ENCODE measurements around the gene CAMK2B. TPM values are rescaled to one million over a fixed set of nuclear protein-coding genes. Genes with fewer than 3 reads are reported as not detected.

The CAMK2B gene
- total and polyA plus RNA-seq, 2 of the 13 experiments (the other 11 are each of a cell fraction or from before 2014, with no cell fraction given): 0.27 to 0.48 TPM

DNA sequence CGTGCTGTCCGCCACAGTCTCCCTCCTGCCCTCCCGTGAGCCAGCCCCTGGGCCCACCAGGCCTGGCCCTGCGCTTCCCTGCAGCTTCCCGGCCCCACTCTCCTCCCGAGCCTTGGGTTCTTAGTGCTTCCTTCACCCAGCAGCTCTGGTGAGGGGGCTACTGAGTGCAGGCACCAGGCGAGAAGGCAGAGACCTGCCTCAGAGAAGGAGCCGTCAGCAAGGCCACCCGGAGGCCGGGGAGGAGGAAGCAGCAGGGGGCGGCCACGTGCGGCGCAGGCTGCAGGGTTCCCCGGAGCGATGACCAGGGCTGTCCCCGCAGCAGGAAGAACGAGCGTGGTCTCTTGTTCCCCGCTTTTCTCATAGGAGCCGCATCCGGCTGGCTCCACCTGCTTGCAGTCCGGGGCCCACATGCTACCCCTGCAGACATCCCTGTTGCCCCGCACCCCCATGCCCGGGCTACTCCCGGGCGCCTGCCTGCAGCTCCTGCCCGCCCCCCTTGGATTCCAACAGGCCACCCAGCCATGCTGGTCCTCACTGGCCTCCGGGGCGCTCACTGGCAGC is 104.1 kb downstream of the CAMK2B start (continued):
- no peak for TF ChIP-seq ZNF720 (CRISPR knock-in tag; IDR thresholded peaks at IDR 0.05)
- TF ChIP-seq ZNF576 (CRISPR knock-in tag; IDR thresholded peaks at IDR 0.05): no peak
- no peak for TF ChIP-seq PRDM10 (CRISPR knock-in tag; IDR thresholded peaks at IDR 0.05; ENCODE audit: low read depth)
- TF ChIP-seq ZNF782 (CRISPR knock-in tag; IDR thresholded peaks at IDR 0.05; ENCODE audit: borderline replicate concordance): peak; percentile 86; the same call in 1 of the 2 replicates
- no peak for TF ChIP-seq ZKSCAN1 (IDR thresholded peaks at IDR 0.05; ENCODE audit: low read length)
- TF ChIP-seq ARNT (IDR thresholded peaks at IDR 0.05): no peak
- TF ChIP-seq FOSL1 (CRISPR knock-in tag; IDR thresholded peaks at IDR 0.05; ENCODE audit: borderline replicate concordance): no peak
- no peak for TF ChIP-seq CAMTA2 (CRISPR knock-in tag; IDR thresholded peaks at IDR 0.05; ENCODE audit: borderline replicate concordance)
- TF ChIP-seq TBP (CRISPR knock-in tag; IDR thresholded peaks at IDR 0.05): no peak
- TF ChIP-seq ZNF20 (CRISPR knock-in tag; IDR thresholded peaks at IDR 0.05): no peak
- TF ChIP-seq BCLAF1 (IDR thresholded peaks at IDR 0.05): no peak
- TF ChIP-seq ZNF34 (CRISPR knock-in tag; IDR thresholded peaks at IDR 0.05; ENCODE audit: borderline replicate concordance): no peak
- 0 out of 2 replicates have a peak, but pooled peaks have one; percentile 26 for TF ChIP-seq ZBTB3 (CRISPR knock-in tag; IDR thresholded peaks at IDR 0.05; ENCODE audit: borderline replicate concordance, low read depth)
- TF ChIP-seq, protein P1, sequence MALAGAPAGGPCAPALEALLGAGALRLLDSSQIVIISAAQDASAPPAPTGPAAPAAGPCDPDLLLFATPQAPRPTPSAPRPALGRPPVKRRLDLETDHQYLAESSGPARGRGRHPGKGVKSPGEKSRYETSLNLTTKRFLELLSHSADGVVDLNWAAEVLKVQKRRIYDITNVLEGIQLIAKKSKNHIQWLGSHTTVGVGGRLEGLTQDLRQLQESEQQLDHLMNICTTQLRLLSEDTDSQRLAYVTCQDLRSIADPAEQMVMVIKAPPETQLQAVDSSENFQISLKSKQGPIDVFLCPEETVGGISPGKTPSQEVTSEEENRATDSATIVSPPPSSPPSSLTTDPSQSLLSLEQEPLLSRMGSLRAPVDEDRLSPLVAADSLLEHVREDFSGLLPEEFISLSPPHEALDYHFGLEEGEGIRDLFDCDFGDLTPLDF (CRISPR knock-in tag; IDR thresholded peaks at IDR 0.05): peak; percentile 65; the same call in 1 of the 2 replicates
- TF ChIP-seq ZNF350 (CRISPR knock-in tag; IDR thresholded peaks at IDR 0.05; ENCODE audit: borderline replicate concordance, low read depth): peak; percentile 42; the same call in 1 of the 2 replicates
- TF ChIP-seq, protein P2, sequence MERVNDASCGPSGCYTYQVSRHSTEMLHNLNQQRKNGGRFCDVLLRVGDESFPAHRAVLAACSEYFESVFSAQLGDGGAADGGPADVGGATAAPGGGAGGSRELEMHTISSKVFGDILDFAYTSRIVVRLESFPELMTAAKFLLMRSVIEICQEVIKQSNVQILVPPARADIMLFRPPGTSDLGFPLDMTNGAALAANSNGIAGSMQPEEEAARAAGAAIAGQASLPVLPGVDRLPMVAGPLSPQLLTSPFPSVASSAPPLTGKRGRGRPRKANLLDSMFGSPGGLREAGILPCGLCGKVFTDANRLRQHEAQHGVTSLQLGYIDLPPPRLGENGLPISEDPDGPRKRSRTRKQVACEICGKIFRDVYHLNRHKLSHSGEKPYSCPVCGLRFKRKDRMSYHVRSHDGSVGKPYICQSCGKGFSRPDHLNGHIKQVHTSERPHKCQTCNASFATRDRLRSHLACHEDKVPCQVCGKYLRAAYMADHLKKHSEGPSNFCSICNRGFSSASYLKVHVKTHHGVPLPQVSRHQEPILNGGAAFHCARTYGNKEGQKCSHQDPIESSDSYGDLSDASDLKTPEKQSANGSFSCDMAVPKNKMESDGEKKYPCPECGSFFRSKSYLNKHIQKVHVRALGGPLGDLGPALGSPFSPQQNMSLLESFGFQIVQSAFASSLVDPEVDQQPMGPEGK (CRISPR knock-in tag; IDR thresholded peaks at IDR 0.05): peak; percentile 46; the same call in 1 of the 2 replicates
- TF ChIP-seq ZNF468 (CRISPR knock-in tag; IDR thresholded peaks at IDR 0.05): 0 out of 2 replicates have a peak, but pooled peaks have one; percentile 33
- TF ChIP-seq CREM (IDR thresholded peaks at IDR 0.05): no peak
- no peak for TF ChIP-seq CREM (CRISPR knock-in tag; IDR thresholded peaks at IDR 0.05)
- no peak for TF ChIP-seq PCBP1 (IDR thresholded peaks at IDR 0.05; ENCODE audit: borderline replicate concordance, low read depth, low read length)
